Keratinocyte (primary cell): ENCODE measurements around the gene ACRBP. TPM values are rescaled to one million over a fixed set of nuclear protein-coding genes. Genes with fewer than 3 reads are reported as not detected.
"Not testable (repeated sequence)": the region's sequence is repeated elsewhere in the genome, so short reads cannot be mapped to it uniquely, and the experiment has no call there.

Experiments used
- DNase-seq: peaks from one replicate; pipeline ENCODE4 v3.0.0-alpha.2; 2011; ENCODE audit warnings: low read depth, missing footprints, low spot score
- FAIRE-seq: peaks from 2 replicates; lab custom pipeline; 2011; peaks lifted over from hg19 to GRCh38; lab: Jason Lieb, UNC
- H2AFZ ChIP-seq: 2 replicates; pipeline ENCODE4 v1.6.0; 2012; ENCODE audit warnings: low read length, control low read depth, inconsistent platforms; ENCODE audit not compliant: control insufficient read depth
- H3K27ac ChIP-seq: 2 replicates; pipeline ENCODE4 v1.5.1; 2011; ENCODE audit warnings: low read length; ENCODE audit not compliant: control insufficient read depth, insufficient read depth
- H3K27me3 ChIP-seq: 3 replicates; pipeline ENCODE4 v1.6.0; 2011; ENCODE audit warnings: low read length; ENCODE audit not compliant: control insufficient read depth, insufficient read depth; ENCODE audit errors: extremely low read depth
- H3K36me3 ChIP-seq, 2 experiments: 2 replicates in 1 of 2; 3 replicates in 1 of 2; pipeline ENCODE4 v1.5.1; 2011; ENCODE audit warnings: low read length in 2 of 2, mild to moderate bottlenecking in 1 of 2; ENCODE audit not compliant: control insufficient read depth in 2 of 2, insufficient read depth in 2 of 2; ENCODE audit errors: extremely low read depth in 1 of 2
- H3K4me1 ChIP-seq: 3 replicates; pipeline ENCODE4 v1.5.1; 2011; ENCODE audit warnings: low read length; ENCODE audit not compliant: control insufficient read depth, insufficient read depth; ENCODE audit errors: extremely low read depth
- H3K4me2 ChIP-seq: 3 replicates; pipeline ENCODE4 v1.6.0; 2011; ENCODE audit warnings: low read depth, low read length; ENCODE audit not compliant: control insufficient read depth, insufficient read depth; ENCODE audit errors: extremely low read depth
- H3K4me3 ChIP-seq, 3 experiments: fragments of 200-600 bp in 1 of 3; sonication (generic) in 1 of 3; 2 replicates in 2 of 3; 3 replicates in 1 of 3; pipeline ENCODE4 v1.5.1; 2011 to 2016; ENCODE audit warnings: low read length in 3 of 3, mild to moderate bottlenecking in 3 of 3, control low read depth in 2 of 3, inconsistent platforms in 1 of 3, low read depth in 1 of 3, mixed read lengths in 1 of 3, mixed run types in 1 of 3, moderate library complexity in 1 of 3; ENCODE audit not compliant: control insufficient read depth in 2 of 3, insufficient read depth in 2 of 3; ENCODE audit errors: extremely low read depth in 1 of 3
- H3K79me2 ChIP-seq: 2 replicates; pipeline ENCODE4 v1.6.0; 2012; ENCODE audit warnings: low read length; ENCODE audit not compliant: control insufficient read depth, insufficient read depth
- H3K9ac ChIP-seq: 3 replicates; pipeline ENCODE4 v1.6.0; 2011; ENCODE audit warnings: low read length; ENCODE audit not compliant: control insufficient read depth, insufficient read depth; ENCODE audit errors: extremely low read depth
- H3K9me1 ChIP-seq: 3 replicates; pipeline ENCODE4 v1.6.0; 2011; ENCODE audit warnings: low read length; ENCODE audit not compliant: control insufficient read depth, insufficient read depth; ENCODE audit errors: extremely low read depth
- H3K9me3 ChIP-seq: 2 replicates; pipeline ENCODE4 v1.5.1; 2012; ENCODE audit warnings: low read depth, low read length; ENCODE audit not compliant: control insufficient read depth
- H4K20me1 ChIP-seq: 3 replicates; pipeline ENCODE4 v1.6.0; 2011; ENCODE audit warnings: low read length; ENCODE audit not compliant: control insufficient read depth, insufficient read depth; ENCODE audit errors: extremely low read depth
- EZH2 ChIP-seq: IDR thresholded peaks from one replicate; pipeline ENCODE4 v1.6.1; 2012; ENCODE audit warnings: inconsistent platforms, mild to moderate bottlenecking, low read length, moderate library complexity
- dilution Hi-C: fragments of 300-500 bp; cut with MboI; formaldehyde crosslinking; loops from one replicate; pipeline ENCODE4 v1.7.0; 2020; ENCODE audit warnings: low sequenced_read_pairs; ENCODE audit not compliant: extremely low pct_ligation_motif_present
- polyA plus RNA-seq, 5 experiments: library from polyadenylated mRNA; depleted of rRNA in 3 of 5; stranded (reverse) in 3 of 5; stranded (forward) in 1 of 5; unstranded in 1 of 5; fragments of >200 nt; gene quantifications; 1 replicate in 1 of 5; 2 replicates in 3 of 5; 3 replicates in 1 of 5; pipeline versions ENCODE4 v1.2.1 to v1.2.3, GENCODE V29; 2011 to 2012; ENCODE audit warnings: missing spikeins in 2 of 5, low read depth in 1 of 5, low replicate concordance in 1 of 5
- TF ChIP-seq, protein P1 (sequence below), 3 experiments: IDR thresholded peaks in 1 of 3; conservative IDR thresholded peaks in 1 of 3; optimal IDR thresholded peaks in 1 of 3; 2 replicates in 2 of 3; 3 replicates in 1 of 3; pipeline versions ENCODE3 to v1.5.1; 2011; ENCODE audit warnings: low read length in 3 of 3, mild to moderate bottlenecking in 3 of 3, moderate library complexity in 2 of 3, control low read depth in 1 of 3, inconsistent platforms in 1 of 3; ENCODE audit not compliant: insufficient read depth in 2 of 3; ENCODE audit errors: extremely low read depth in 1 of 3

ACRBP gene
- polyA plus RNA-seq, 1 donor (not counting 4 experiments of a cell fraction or from before 2014, with no cell fraction given) = 0.09 TPM

- Histone ChIP-seq H3K9me3 (no peaks in the 10 kb centered on the region), H4K20me1 (no peaks in the 10 kb centered on the region), H3K4me1 (peaks cover 32% of the 10 kb centered on the region), H3K9me1 (peaks cover 3% of the 10 kb centered on the region), H3K27ac (no peak overlapping the region), H3K9ac (peak overlapping the region; percentile 18), H3K27me3 (no peaks in the 10 kb centered on the region), H3K36me3 (peaks cover 32 to 36% of the 10 kb centered on the region in 2 experiments), H2AFZ (no peak overlapping the region), H3K4me2 (peak overlapping the region; percentile 54), H3K4me3 (peak overlapping the region in 1 of 3 experiments; percentile 30), H3K79me2 (peaks cover 50% of the 10 kb centered on the region)
- FAIRE-seq (no peak), DNase-seq (no peak)
- TF ChIP-seq, protein P1, sequence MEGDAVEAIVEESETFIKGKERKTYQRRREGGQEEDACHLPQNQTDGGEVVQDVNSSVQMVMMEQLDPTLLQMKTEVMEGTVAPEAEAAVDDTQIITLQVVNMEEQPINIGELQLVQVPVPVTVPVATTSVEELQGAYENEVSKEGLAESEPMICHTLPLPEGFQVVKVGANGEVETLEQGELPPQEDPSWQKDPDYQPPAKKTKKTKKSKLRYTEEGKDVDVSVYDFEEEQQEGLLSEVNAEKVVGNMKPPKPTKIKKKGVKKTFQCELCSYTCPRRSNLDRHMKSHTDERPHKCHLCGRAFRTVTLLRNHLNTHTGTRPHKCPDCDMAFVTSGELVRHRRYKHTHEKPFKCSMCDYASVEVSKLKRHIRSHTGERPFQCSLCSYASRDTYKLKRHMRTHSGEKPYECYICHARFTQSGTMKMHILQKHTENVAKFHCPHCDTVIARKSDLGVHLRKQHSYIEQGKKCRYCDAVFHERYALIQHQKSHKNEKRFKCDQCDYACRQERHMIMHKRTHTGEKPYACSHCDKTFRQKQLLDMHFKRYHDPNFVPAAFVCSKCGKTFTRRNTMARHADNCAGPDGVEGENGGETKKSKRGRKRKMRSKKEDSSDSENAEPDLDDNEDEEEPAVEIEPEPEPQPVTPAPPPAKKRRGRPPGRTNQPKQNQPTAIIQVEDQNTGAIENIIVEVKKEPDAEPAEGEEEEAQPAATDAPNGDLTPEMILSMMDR (optimal IDR thresholded peaks at IDR 0.05 in 1 of 3, IDR thresholded peaks at IDR 0.05 in 1 of 3, conservative IDR thresholded peaks at IDR 0.05 in 1 of 3; ENCODE audit: extremely low read depth in 1 of 3, insufficient read depth in 2 of 3, low read length in 3 of 3) = no peak
- no peak for TF ChIP-seq EZH2
- dilution Hi-C loops = no loop called here
Measured at GRCh38 chr12:6603095-6603567, 44.1 kb downstream of the ACRBP start.

GRCh38 chr12:6602526-6602925 lies 44.7 kb downstream of the ACRBP start:
- H3K79me2 ChIP-seq = peaks cover 50% of the 10 kb centered on the region
- H3K27me3 ChIP-seq = no peaks in the 10 kb centered on the region
- peaks cover 3% of the 10 kb centered on the region for H3K9me1 ChIP-seq
- H2AFZ ChIP-seq = no peak overlapping the region
- H3K36me3 ChIP-seq = peaks cover 38 to 39% of the 10 kb centered on the region in 2 experiments
- H3K27ac ChIP-seq = no peak overlapping the region
- FAIRE-seq = no peak
- no peak for DNase-seq
- H3K4me2 ChIP-seq = no peak overlapping the region
- dilution Hi-C loops = no loop called here
- no peak overlapping the region for H3K9ac ChIP-seq
- H4K20me1 ChIP-seq = no peaks in the 10 kb centered on the region
- no peak for TF ChIP-seq EZH2
- TF ChIP-seq, protein P1 (optimal IDR thresholded peaks at IDR 0.05 in 1 of 3, IDR thresholded peaks at IDR 0.05 in 1 of 3, conservative IDR thresholded peaks at IDR 0.05 in 1 of 3; ENCODE audit: extremely low read depth in 1 of 3, insufficient read depth in 2 of 3, low read length in 3 of 3) = no peak
- no peaks in the 10 kb centered on the region for H3K9me3 ChIP-seq
- peaks cover 26% of the 10 kb centered on the region for H3K4me1 ChIP-seq
- no peak overlapping the region for H3K4me3 ChIP-seq

DNA sequence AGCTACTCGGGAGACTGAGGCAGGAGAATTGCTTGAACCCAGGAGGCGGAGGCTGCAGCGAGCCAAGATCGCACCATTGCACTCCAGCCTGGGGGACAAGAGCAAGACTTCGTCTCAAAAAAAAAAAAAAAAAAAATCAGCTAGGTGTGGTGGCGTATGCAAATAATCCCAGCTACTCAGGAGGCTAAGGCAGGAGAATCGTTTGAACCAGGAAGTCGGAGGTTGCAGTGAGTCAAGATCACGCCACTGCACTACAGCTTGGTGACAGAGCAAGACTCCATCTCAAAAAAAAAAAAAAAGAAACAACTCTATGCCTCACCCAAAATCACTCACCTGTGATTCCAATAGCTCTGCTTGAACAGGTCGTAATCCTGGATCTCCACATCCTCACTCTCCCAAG lies 51.6 kb downstream of the ACRBP start:
- FAIRE-seq, H3K4me1 ChIP-seq, H4K20me1 ChIP-seq, H3K27me3 ChIP-seq, H2AFZ ChIP-seq, H3K9ac ChIP-seq, DNase-seq, H3K4me3 ChIP-seq, H3K9me3 ChIP-seq, dilution Hi-C loops, H3K27ac ChIP-seq, H3K79me2 ChIP-seq, H3K9me1 ChIP-seq, H3K4me2 ChIP-seq: not testable (repeated sequence)
- H3K36me3 ChIP-seq = peaks cover 60 to 62% of the 10 kb centered on the region in 2 experiments
